Umbilical cord (tissue), 2 donors: ENCODE measurements around the gene SLC7A4. TPM values are rescaled to one million over a fixed set of nuclear protein-coding genes. Genes with fewer than 3 reads are reported as not detected.
"Not testable (repeated sequence)": the region's sequence is repeated elsewhere in the genome, so short reads cannot be mapped to it uniquely, and the experiment has no call there.

ENCODE experiments used
- DNase-seq: peaks from one replicate; pipeline ENCODE4 v3.0.0-alpha.2; 2015; ENCODE audit warnings: low spot score
- total RNA-seq: library from RNA; depleted of rRNA; stranded (reverse); fragments of >200 nt; gene quantifications from one replicate; pipeline ENCODE4 v1.2.3, GENCODE V29; 2014; ENCODE audit warnings: low replicate concordance; ENCODE audit not compliant: insufficient read depth

SLC7A4 gene
- total RNA-seq, 1 donor from 2014 or later: not detected

DNA sequence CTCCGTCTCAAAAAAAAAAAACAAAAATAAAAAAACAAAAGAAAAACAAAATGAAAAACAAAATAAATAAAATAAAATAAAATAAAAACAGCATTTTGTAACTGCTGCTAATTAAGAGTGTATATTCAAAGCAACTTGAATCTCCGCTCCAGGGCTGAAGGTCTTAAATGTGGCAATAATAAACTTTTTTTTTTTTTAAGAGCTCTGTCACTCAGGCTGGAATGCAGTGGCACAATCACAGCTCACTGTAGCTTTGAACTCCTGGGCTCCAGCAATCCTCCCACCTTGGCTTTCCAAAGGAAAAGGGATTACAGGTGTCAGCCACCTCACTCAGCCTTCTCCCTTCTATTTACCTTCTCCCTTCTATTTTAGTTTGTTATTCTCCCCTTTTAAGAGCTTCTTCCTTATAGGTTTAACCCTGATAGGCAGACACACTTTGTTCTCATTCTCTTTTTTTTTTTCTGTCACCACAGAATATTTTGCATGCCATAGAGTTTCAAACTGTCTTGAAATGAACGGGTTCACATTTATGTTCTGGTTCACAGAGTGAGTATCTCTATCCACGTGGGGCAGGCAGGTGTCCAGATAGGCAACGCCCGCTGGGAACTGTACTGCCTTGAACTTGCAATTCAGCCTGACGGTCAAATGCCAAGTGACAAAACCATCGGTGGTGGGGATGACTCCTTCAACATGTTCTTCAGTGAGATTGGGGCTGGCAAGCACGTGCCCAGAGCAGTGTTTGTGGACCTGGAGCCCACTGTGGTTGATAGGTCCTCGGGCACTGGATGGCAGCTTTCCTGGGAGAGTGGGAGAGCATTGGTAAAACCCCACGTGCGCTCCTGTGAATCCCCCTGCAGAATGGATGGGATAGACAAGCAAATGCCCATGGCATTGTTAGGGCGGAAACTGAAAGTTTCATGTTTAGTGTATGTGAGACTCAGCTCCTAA lies 32.8 kb upstream of the SLC7A4 start:
- DNase-seq: no peak

DNA sequence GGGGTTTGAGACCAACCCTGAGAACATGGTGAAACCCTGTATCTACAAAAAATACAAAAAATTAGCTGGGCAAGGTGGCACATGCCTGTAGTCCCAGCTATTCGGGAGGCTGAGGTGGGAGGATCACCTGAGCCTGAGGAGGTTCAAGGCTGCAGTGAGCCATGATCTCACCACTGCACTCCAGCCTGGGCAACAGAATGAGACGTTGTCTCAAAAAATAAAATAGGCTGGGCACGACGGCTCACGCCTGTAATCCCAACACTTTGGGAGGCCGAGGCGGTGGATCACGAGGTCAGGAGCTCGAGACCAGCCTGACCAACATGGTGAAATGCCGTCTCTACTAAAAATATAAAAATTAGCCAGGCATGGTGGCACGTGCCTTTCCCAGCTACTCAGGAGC lies 32.1 kb upstream of the SLC7A4 start:
- DNase-seq: not testable (repeated sequence)

DNA sequence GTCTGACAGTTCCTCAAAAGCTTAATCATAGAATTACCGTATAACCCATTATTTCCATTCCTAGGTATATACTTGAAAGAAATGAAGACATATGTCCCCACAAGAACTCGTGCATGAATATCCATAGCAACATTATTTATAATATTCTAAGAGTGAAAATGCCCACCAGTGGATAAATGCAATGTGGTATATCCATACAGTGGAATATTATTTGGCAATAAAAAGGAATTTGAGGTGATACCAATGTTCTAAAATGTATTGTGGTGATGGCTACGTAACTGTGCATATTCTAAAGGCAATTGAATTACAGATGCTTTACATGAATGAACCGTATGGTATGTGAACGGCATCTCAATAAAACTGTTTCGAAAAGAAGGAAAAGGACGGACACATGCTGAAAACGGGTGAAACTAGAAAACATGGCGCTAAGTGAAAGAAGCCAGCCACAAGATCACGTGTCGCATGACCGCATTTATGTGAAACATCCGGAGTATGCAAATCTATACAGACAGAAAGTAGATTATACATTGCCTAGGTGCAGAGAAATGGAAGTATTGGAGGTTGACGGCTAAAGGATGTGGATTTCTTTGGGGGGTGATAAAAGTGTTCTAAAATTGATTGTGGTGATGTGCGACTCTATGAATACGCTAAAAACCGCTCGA lies 29.4 kb upstream of the SLC7A4 start:
- not testable (repeated sequence) for DNase-seq

DNA sequence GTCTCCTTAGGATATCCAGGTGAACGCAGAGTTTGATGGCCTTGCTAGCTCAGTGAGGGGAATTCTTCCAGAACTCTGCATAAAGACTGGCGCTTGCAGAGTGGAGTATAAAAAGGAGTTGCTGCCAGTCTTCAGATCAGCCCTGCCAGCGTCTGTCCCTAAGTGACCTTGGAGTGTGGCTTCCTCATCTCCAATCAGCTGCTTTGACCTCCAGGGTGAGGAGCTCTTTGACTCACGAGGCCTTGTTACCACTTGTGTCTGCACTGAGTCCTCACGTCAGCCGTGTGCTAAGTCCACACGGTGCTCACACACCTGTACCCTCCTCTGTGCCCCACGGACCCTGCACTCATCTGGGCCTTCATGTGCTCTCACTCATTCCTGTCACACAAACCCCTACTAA lies 28.0 kb upstream of the SLC7A4 start:
- not testable (repeated sequence) for DNase-seq

DNA sequence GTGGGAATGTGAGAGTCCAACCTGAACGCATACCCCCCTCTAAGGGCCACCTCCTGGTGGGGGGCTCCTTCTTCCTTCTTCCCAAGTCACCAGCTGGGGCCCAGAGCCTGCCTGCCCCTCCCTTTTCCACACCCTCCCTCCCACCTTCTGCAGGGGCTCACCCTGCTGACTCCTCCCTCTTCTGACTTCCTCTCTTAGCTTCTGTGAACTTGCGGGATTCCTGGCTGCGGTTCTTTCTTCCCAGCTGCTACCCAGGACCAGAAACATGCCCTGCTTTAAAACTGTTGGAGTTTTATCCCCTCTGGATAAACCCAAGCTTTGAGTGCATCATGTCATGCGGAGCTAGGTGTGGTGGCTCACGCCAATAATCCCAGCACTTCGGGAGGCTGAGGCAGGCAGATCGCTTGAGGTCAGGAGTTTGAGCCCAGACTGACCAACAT lies 23.5 kb upstream of the SLC7A4 start:
- DNase-seq: no peak

DNA sequence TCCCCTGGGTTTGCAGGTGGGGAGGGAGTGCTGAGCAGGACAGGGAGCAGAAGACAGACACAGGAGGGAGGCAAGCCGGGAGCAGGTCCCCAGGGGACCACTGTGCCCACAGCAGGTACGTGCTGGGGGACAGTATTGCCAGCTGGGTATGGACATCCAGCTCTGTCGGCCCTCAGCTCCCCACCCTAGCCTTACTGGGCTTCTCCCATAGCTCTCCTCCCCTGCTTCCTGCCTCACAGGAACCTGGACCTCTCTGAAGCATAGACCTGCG lies 23.1 kb upstream of the SLC7A4 start:
- no peak for DNase-seq

DNA sequence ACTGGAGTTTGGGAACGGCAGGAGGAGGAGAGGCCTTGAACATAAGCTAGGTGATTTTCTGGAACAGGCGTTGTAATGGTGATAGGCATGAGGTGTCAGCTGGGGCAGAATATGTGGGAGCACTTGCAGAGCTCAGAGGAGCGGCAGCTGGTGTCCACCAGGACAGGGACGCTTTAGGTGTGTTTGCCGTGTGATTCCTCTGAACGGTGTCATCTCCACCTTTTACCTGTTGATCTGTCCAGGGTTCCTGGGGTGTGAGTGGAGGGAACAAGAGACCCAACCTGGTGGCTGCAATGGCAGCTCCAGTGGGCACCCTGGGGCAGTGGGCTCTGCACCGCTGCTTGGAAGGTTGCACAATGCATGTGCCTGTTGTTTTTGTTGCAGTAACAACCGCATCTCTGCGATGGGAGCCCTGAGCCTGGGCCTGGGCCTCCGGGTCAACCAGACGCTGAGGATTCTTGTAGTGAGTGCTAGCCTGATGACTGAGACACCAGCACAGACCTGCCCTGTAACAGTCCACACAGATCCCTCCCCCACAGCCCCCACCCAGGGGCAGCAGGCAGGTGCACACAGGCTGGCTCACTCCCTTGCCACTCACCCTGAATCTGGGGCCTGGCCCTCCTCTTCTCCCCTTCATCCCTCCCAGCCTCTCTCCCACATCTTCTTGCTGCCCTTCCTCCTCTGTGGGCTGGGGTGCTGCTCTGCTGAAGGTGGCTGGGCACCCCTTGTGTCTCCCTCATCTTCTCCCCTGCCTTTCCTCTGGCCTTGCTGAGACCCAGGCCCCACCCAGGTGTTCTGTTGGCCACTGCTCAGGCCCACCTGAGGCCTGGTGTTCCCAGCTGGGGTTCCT lies 22.6 kb upstream of the SLC7A4 start:
- DNase-seq: no peak

DNA sequence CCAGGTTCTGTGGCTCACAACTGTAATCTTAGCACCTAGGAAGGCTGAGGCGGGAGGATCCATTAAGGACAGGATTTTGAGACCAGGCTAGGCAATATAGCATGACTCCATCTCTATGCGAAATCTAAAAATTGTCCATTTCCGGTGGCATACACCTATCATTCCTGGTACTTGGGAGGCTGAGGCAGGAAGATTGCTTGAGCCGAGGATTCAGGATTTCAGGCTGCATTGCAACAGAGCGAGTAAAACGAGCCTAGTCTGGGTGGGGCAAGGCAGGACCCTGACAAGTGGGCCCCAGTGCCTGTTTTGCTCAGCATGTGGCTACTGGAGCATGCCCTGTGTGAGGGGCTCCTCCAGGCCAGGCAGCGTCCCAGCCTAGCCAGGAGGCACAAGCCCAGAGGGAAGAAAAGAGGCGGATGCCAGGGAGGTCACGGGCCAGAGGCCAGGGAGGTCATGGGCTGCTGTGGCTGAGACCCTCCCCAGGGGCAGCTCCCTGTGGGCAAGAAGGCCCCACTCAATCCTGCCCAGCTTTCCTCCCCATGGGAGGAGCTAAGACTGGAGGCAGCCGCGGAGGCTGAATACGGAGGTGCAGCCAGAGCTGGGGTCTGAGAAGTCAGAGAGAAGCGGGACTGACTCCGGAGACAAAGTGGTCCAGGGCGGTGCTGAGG lies 21.8 kb upstream of the SLC7A4 start:
- no peak for DNase-seq

DNA sequence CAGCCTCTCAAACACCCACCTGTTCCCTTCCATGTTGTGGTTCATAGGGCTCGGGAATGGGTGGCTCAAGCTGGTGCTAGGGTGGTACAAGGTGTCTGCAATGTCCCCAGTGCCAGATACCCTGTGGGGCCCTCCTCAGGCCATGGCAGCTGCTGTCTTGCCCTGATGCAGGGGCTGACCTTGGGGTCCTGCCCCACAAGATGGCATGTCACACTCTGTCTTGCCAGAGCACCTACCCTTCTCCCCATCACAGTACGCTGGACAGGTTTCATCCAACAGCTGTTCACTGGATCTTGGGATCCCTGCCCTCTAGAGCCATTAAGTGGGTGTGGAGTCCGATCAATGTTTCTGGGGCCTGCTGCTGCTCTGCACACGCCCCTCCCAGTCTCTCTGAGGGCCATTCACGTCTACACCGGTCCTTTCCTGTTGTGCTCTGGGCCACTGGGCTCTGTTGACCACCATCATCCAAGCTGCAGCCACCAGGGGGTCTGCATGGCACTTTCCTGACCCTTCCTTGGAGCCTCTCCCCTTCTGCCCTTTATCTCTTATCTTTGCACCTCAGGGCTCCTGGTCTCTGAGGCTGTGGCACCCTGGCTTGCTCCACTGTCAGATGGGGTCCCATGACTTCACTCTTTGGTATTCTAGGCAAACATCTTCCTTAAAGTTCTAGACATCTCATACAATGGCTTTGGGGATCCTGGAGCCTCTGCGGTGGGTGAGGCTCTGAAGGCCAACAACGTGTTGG lies 20.5 kb upstream of the SLC7A4 start:
- DNase-seq: no peak

DNA sequence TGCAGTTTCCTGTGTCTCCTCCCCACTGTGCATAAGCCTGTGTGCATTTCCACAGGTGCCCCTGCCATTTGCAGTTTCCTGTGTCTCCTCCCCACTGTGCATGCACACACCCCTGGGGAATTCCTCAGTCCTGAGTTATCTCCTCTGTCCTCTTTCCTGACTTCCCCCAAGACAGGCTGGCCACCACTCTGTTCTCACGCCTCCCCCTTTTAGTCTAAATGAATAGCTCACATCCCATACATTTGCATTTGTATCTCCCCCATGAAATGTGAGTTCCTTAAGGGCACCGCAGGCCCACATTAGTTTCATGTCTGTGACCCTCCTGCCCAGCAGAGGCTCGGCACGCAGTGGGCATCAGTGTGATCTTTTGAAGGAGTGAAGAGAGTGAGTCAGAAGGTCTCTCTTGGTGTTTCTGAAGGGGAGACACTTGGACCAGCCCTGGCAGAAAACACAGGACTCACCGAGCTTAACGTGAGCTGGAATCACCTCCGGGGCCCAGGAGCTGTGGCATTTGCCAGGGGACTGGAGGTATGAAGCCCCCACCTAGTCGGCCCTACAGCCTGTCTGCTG lies 19.6 kb upstream of the SLC7A4 start:
- no peak for DNase-seq

DNA sequence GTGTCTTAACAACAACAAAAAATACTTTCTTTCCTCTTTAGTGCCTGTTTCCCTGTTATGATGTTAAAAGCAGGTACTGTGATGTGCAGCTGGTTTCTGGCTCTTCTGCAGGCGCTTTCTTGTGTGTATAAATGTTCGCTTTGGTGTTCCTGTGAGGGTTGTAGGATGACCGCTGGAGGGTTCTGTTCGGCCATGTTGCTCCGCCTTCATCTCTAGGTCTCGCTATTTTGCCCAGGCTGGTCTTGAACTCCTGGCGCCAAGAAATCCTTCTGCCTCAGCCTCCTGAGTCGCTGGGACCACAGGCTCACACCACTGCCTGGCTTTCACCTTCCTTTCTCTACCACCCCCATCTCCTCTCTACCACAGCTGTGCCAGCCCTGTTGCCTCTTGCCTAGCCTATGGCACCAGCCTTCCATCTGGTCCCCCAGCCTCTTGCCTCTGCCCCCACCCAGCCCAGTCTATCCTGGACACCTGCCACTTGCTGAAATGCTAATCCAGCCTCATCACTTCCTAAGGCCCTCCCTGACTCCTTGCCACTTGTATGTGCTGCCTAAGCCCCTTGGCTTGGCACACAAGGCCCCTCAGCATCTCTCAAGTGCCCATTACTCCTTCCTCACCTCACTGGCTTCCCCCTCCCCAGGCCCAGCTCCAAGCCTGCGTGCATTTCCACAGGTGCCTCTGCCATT lies 18.9 kb upstream of the SLC7A4 start:
- DNase-seq: no peak

DNA sequence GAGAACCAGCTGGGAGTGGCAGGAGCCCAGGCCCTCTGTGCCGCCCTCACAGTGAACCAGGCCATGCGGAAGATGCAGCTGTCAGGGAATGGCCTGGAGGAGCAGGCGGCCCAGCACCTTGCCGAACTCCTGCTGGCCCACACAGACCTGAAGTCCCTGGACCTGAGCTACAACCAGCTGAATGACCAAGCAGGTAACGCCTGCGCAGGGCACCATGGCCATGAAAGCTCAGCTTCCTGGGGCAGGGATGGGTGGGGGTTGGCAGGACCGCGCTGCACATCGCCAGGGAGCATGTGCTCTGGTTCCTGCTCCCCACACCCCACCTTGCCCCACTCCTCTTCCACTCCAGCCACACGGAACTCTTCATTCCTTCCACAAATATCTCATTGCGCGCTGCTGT lies 16.6 kb upstream of the SLC7A4 start:
- DNase-seq: not testable (repeated sequence)

DNA sequence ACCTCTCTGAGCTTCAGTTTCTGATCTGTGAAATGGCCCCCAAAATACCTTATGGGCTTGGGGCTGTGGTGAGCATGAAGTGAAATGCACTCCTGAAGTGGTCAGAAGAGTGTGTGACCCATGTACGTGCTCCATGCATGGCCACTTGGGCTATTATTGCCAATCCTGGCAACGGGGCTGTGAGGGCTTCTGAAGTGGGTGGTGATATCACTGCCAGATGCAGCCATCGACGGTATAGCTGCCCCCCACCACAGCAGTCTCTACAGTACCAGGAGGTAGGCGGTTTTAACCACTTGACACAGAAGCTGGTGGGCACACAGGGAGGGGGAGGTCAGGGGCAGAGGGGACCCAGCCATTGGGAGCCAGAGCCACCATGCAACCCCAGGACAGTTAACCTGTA lies 16.1 kb upstream of the SLC7A4 start:
- DNase-seq: not testable (repeated sequence)

DNA sequence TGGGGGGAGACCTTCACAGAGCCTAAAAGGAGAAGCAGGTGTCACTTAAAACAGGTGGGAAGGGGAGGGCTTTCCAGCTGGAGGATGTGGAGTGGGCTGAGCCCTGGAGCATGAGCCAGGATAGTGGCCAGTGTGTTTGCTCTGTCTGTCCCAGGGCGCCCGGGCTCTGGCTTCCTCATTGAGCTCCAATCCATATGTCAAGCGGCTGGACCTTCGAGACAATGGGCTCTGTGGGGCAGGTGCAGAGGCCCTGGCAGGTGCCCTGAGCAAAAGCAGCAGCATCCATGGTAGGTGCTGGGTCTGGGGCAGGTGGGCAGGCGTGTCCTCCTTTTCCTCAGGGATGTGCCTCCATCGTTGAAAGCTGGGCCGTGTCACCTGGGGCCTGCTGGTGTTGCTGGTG lies 15.4 kb upstream of the SLC7A4 start:
- no peak for DNase-seq

DNA sequence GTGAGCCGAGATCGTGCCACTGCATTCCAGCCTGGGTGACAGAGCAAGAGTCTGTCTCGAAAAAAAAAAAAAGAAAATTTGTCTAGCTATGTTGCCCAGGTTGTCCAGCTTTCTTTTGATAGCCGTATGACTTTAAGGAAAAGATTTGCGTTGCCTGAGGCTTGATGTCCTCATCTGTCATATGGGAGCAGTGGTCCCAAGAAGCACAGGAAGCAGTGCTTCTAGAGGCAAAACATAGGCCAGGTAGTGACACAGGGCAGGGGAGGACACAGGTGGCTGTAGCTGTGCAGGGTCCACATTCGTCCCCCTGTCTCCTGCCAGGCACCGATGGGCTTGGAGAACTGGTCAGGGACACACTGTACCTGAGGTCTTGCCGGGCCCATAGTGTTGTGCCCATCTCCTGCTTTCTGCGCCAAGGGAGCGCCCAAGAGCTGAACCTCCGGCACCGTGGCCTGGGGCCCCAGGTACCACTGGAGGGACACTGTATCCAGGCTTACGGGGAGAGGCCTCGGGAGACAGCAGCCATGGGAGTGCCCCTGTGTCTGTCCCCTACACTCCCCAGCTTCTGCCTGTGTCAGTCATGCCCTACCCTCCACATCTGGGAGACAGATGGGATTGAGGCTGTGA lies 14.8 kb upstream of the SLC7A4 start:
- DNase-seq: no peak

DNA sequence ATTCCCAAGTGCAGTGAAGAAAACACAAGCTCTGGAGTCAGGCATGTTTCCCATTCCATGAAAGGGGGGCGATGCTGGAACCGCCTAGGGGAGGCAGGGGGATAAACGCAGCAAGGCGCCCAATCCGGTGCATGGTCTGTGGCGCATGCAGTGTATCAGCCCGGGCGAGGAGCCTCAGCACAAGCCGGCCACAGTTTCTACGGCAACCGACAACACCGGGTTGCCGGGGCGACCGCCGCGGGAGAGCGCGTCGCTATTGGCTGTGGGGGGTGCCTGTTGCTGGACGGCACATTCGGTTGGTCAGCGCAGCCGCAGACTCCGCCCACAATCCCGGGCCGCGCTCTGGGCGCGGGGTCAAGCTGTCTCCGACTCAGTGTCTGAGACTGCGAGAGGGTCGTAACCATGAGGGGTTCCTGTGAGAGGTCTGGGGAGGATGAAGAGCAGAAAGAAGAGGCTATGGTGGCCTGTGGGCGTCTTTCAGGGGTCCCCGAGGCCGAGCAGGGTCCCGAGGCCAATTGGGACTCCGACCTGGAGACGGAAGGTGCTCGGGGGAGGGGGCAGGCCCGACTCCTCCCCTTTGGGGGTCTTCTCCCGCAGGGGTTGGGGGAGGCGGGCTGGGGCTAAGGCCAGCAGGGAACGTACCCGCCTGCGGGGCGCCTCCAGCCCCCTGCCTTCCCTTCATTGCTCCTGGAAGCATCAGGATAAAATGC lies 13.4 kb upstream of the SLC7A4 start, which contains the start of gene LRRC74B:
Gene LRRC74B, plus strand, starts transcription at position 362 of the 710 bp plus-strand sequence. Its CDS starts 41 bp downstream, at position 403.
- DNase-seq: peak; percentile 92

DNA sequence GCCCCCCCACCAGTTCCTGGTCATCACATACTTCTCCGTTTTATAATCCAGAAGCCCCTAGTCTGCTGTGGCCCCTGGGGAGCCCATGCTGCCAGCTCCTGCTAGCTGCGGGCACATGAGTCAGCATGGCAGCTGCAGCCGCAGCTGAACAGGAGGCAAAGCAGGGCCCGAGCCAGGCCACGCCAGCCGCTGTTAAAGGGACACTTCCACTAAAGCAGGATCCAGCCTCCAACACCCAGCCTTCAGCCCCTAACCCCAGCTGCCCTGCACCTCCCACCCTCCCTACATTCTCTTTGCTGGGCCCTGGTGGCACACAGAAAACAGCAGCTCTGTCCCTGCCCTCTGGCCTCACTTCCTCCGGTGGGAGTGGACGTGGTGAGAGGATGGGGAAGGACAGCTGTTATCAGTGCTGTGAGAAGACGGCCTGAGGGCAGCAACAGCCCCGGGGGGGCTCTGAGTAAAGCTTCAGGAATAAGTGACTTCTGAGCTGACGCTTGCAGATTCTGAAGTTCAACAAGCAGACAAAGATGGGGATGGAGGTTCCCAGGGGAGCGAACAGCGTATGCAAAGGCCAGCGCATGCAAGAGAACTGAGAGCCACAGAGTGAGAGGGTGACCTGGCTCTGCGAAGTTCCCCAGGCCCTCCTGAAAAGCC lies 12.7 kb upstream of the SLC7A4 start:
- peak; percentile 53 for DNase-seq

DNA sequence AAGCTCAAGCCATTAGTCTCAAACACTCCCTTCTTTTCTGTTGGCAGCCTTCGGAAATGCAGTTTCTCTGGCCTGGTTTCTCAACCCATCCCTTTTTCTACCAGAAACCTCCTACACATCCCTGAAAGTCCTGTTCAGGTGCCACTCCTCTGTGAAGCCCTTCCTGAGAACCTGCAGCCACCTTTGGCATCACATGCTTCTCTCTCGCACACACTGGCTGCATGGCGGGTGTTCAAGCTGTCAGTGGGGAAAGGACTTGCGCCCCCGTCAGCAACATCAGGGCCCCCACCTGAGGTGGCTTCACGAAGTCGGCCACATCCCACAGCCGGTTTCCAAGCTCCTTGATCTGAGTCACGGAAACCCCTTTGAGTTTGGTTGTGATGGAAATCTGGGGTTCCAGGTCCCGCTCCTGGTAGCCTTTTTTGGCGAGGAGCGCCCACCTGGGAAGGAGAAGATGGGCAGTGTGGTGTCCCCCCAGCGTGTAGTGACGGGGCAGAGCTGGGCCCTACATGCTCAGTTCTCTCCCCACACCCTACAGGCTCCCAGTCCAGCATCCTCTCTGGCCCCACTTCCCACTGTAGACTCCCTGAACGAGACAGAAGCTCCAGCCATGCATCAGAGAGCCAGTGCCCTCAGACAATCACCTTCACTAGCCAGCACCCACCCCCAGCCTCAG lies 11.6 kb upstream of the SLC7A4 start:
- DNase-seq: no peak
